ENCODE data around the gene GPR42.

DNA sequence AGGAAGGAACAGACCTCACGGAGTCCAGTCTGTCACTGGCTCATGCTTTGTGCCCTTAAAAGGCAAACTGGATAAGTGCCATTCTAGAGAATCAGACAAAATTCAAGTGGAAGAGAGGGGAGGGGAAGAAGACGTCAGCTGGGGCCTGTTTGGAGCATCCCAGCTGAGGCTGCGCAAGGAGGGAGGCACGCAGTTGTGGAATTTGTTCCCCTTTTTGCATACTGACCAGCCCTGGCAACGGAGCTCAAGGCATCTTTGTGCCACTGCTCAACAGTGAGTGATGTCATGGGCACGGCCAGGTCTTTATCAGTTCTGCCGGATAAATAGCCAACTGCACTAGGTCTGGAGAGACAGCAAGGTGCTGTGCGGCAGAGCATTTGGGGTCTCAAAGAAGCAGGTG, at the start of gene GPR42:
- TF ChIP-seq SUZ12 (IDR thresholded peaks at IDR 0.05; ENCODE audit: extremely low read depth, insufficient read depth, insufficient read length) (no peak), YY1 (IDR thresholded peaks at IDR 0.05; ENCODE audit: insufficient read depth, insufficient read length) (no peak), ZNF274 (IDR thresholded peaks at IDR 0.05; ENCODE audit: low read depth, low read length) (no peak)

All from NT2/D1 (cell line).